Measurements from ENCODE around the gene COX5A. TPM values are rescaled to one million over a fixed set of nuclear protein-coding genes. Genes with fewer than 3 reads are reported as not detected.

Gene COX5A
- total and polyA plus RNA-seq, 2 of the 13 experiments (the other 11 are each of a cell fraction or from before 2014, with no cell fraction given): 158 to 218 TPM

DNA sequence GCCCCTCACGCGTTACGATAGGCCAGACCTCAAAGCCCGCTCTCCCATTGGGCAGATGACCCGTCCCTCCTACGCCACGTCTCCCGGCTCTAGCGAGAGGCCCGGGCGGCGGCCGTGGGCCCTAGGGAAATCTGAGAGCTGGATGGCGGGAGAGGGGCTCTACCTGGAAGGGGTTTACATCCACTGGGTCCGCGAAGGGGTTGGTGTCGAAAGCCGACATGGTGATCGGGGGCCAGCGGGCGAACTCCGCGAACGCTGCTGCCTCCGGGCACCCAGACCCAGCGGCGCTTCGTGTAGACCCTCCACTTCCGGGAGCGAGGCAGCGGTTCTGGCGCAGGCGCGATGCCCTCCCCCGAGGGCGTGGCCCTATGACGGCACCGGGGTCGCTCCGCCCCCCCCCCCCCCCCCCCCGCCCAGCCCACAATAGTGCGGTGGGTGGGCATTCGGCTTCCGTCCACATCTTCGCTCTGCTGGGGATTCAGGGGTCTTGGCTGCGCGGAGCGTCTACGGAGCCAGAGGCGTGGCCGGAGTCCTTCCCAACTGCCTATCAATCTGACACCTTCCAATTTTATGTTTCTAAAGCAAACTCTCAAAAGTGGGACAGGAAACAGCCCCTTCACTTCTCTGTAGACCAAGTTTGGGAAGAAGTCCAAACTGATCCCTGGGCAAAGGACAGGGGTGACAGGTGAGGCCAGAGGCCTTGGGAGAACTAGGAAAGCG is 64.7 kb downstream of the COX5A start, which contains the start of gene SCAMP2 (continued):
- no peak for TF ChIP-seq PRMT3 (CRISPR knock-in tag; IDR thresholded peaks at IDR 0.05; ENCODE audit: borderline replicate concordance, low read depth)
- no peak; the same call in 1 of the 2 replicates for TF ChIP-seq ZNF761 (CRISPR knock-in tag; conservative IDR thresholded peaks at IDR 0.05)
- no peak; the same call in 1 of the 2 replicates for TF ChIP-seq MEIS2 (CRISPR knock-in tag; IDR thresholded peaks at IDR 0.05)
- no peak for TF ChIP-seq ZSCAN9 (CRISPR knock-in tag; IDR thresholded peaks at IDR 0.05; ENCODE audit: borderline replicate concordance)
- TF ChIP-seq CSRNP1 (CRISPR knock-in tag; IDR thresholded peaks at IDR 0.05): no peak; the same call in 1 of the 2 replicates
- no peak for TF ChIP-seq ZNF709 (CRISPR knock-in tag; IDR thresholded peaks at IDR 0.05)
- no peak for TF ChIP-seq ISX (CRISPR knock-in tag; conservative IDR thresholded peaks at IDR 0.05)
- TF ChIP-seq NR1H2 (CRISPR knock-in tag; IDR thresholded peaks at IDR 0.05; ENCODE audit: borderline replicate concordance, low read depth): no peak
- no peak; the same call in 1 of the 2 replicates for TF ChIP-seq MYC (CRISPR knock-in tag; IDR thresholded peaks at IDR 0.05; ENCODE audit: borderline replicate concordance)
- no peak for TF ChIP-seq SP140L (CRISPR knock-in tag; IDR thresholded peaks at IDR 0.05; ENCODE audit: borderline replicate concordance)
- 0 out of 2 replicates have a peak, but pooled peaks have one; percentile 74 for TF ChIP-seq FOXC1 (CRISPR knock-in tag; IDR thresholded peaks at IDR 0.05; ENCODE audit: borderline replicate concordance)
- peak; percentile 32; the same call in 1 of the 2 replicates for TF ChIP-seq MAZ (IDR thresholded peaks at IDR 0.05; ENCODE audit: borderline replicate concordance, low read depth, low read length)
- TF ChIP-seq MAZ (CRISPR knock-in tag; IDR thresholded peaks at IDR 0.05; ENCODE audit: low read depth): peak; percentile 43; the same call in 1 of the 2 replicates
- TF ChIP-seq, protein P1, sequence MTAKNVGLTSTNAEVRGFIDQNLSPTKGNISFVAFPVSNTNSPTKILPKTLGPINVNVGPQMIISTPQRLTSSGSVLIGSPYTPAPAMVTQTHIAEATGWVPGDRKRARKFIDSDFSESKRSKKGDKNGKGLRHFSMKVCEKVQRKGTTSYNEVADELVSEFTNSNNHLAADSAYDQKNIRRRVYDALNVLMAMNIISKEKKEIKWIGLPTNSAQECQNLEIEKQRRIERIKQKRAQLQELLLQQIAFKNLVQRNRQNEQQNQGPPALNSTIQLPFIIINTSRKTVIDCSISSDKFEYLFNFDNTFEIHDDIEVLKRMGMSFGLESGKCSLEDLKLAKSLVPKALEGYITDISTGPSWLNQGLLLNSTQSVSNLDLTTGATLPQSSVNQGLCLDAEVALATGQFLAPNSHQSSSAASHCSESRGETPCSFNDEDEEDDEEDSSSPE (CRISPR knock-in tag; IDR thresholded peaks at IDR 0.05): no peak; the same call in 1 of the 2 replicates
- TF ChIP-seq SRSF9 (IDR thresholded peaks at IDR 0.05; ENCODE audit: borderline replicate concordance, insufficient read depth, low read depth, low read length, poor library complexity, severe bottlenecking): no peak
- TF ChIP-seq POLR2AphosphoS2 (IDR thresholded peaks at IDR 0.05; ENCODE audit: low read depth, low read length): no peak
- TF ChIP-seq, protein P2, sequence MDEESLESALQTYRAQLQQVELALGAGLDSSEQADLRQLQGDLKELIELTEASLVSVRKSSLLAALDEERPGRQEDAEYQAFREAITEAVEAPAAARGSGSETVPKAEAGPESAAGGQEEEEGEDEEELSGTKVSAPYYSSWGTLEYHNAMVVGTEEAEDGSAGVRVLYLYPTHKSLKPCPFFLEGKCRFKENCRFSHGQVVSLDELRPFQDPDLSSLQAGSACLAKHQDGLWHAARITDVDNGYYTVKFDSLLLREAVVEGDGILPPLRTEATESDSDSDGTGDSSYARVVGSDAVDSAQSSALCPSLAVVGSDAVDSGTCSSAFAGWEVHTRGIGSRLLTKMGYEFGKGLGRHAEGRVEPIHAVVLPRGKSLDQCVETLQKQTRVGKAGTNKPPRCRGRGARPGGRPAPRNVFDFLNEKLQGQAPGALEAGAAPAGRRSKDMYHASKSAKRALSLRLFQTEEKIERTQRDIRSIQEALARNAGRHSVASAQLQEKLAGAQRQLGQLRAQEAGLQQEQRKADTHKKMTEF (CRISPR knock-in tag; IDR thresholded peaks at IDR 0.05): peak; percentile 76
- no peak for TF ChIP-seq ZNF749 (CRISPR knock-in tag; IDR thresholded peaks at IDR 0.05; ENCODE audit: borderline replicate concordance)
- TF ChIP-seq, protein P3, sequence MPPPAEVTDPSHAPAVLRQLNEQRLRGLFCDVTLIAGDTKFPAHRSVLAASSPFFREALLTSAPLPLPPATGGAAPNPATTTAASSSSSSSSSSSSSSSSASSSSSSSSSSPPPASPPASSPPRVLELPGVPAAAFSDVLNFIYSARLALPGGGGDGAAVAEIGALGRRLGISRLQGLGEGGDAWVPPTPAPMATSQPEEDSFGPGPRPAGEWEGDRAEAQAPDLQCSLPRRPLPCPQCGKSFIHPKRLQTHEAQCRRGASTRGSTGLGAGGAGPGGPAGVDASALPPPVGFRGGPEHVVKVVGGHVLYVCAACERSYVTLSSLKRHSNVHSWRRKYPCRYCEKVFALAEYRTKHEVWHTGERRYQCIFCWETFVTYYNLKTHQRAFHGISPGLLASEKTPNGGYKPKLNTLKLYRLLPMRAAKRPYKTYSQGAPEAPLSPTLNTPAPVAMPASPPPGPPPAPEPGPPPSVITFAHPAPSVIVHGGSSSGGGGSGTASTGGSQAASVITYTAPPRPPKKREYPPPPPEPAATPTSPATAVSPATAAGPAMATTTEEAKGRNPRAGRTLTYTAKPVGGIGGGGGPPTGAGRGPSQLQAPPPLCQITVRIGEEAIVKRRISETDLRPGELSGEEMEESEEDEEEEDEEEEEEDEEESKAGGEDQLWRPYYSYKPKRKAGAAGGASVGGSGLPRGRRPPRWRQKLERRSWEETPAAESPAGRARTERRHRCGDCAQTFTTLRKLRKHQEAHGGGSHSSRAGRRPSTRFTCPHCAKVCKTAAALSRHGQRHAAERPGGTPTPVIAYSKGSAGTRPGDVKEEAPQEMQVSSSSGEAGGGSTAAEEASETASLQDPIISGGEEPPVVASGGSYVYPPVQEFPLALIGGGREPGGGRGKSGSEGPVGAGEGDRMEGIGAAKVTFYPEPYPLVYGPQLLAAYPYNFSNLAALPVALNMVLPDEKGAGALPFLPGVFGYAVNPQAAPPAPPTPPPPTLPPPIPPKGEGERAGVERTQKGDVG (CRISPR knock-in tag; IDR thresholded peaks at IDR 0.05; ENCODE audit: borderline replicate concordance): no peak
- no peak for TF ChIP-seq NCOR1 (IDR thresholded peaks at IDR 0.05; ENCODE audit: borderline replicate concordance, low read length)
- no peak for TF ChIP-seq ZFP36 (IDR thresholded peaks at IDR 0.05; ENCODE audit: borderline replicate concordance, low read depth, low read length, partially characterized antibody)

Measured in HepG2 (cell line).